ENCODE measurements around the gene GALNT16. TPM values are rescaled to one million over a fixed set of nuclear protein-coding genes. Genes with fewer than 3 reads are reported as not detected.
A peak's percentile ranks its signal among the peaks of the same experiment; 100 is the strongest.
"Not testable (repeated sequence)": the region's sequence is repeated elsewhere in the genome, so short reads cannot be mapped to it uniquely, and the experiment has no call there.

GALNT16 gene
- total and polyA plus RNA-seq, 7 donors, result 2.4 to 20.5 (median 5.3) TPM; not detected in 1

- TF ChIP-seq CTCF (IDR thresholded peaks at IDR 0.05) (no peak), EP300 (IDR thresholded peaks at IDR 0.05) (no peak), POLR2AphosphoS5 (IDR thresholded peaks at IDR 0.05) (no peak), POLR2A (IDR thresholded peaks at IDR 0.05) (no peak)
- Histone ChIP-seq H3K9me3 (no peaks in the 10 kb centered on the region), H3K27me3 (no peaks in the 10 kb centered on the region), H3K4me1 (peaks cover 0 to 23% (median 15%) of the 10 kb centered on the region in 4 donors), H3K4me3 (no peak overlapping the region), H3K36me3 (no peaks in the 10 kb centered on the region), H3K27ac (peak overlapping the region in 3 of 4 donors; percentile 11 to 55 (median 53))
- intact Hi-C loops (cut with DNase I), result no loop called here
- DNase-seq, result no peak
- WGBS, 2 donors, result 93% methylated on average over 9 of the region's 9 CpGs
Measured at GRCh38 chr14:69288956-69289705, 29.2 kb downstream of the GALNT16 start.

GRCh38 chr14:69289811-69290520 is 30.0 kb downstream of the GALNT16 start:
- intact Hi-C loops (cut with DNase I), result no loop called here
- TF ChIP-seq POLR2AphosphoS5 (IDR thresholded peaks at IDR 0.05) (peak in 1 of 4 donors; percentile 21), CTCF (IDR thresholded peaks at IDR 0.05) (no peak), POLR2A (IDR thresholded peaks at IDR 0.05) (no peak), EP300 (IDR thresholded peaks at IDR 0.05) (no peak)
- no peaks in the 10 kb centered on the region for H3K9me3 ChIP-seq
- no peak for DNase-seq
- H3K27me3 ChIP-seq, result no peaks in the 10 kb centered on the region
- H3K27ac ChIP-seq, result peak overlapping the region in 3 of 4 donors; percentile 11 to 53 (median 13)
- no peaks in the 10 kb centered on the region for H3K36me3 ChIP-seq
- WGBS, 2 donors, result 80 to 85% methylated on average over 13 of the region's 13 CpGs
- no peak overlapping the region for H3K4me3 ChIP-seq
- H3K4me1 ChIP-seq, result peaks cover 0 to 23% (median 15%) of the 10 kb centered on the region in 4 donors

GRCh38 chr14:69290881-69291280 is 30.9 kb downstream of the GALNT16 start:
- H3K4me3 ChIP-seq; intact Hi-C loops (cut with DNase I); H3K36me3 ChIP-seq; DNase-seq; H3K27me3 ChIP-seq; H3K9me3 ChIP-seq: not testable (repeated sequence)
- peaks cover 0 to 23% (median 15%) of the 10 kb centered on the region in 4 donors for H3K4me1 ChIP-seq
- WGBS, 2 donors, result 92% methylated on average over 7 of the region's 7 CpGs
- H3K27ac ChIP-seq, result peak overlapping the region in 2 of 4 donors; percentile 13 to 18

- Histone ChIP-seq H3K9me3 (no peaks in the 10 kb centered on the region), H3K27me3 (no peaks in the 10 kb centered on the region), H3K36me3 (no peaks in the 10 kb centered on the region), H3K4me1 (peaks cover 0 to 23% (median 15%) of the 10 kb centered on the region in 4 donors), H3K27ac (no peak overlapping the region), H3K4me3 (no peak overlapping the region)
- WGBS, 2 donors, result 67 to 83% methylated on average over 5 of the region's 5 CpGs
- DNase-seq, result no peak
- TF ChIP-seq POLR2AphosphoS5 (IDR thresholded peaks at IDR 0.05), result no peak
- no peak for TF ChIP-seq EP300 (IDR thresholded peaks at IDR 0.05)
- no peak for TF ChIP-seq CTCF (IDR thresholded peaks at IDR 0.05)
- no peak for TF ChIP-seq POLR2A (IDR thresholded peaks at IDR 0.05)
- intact Hi-C loops (cut with DNase I), result no loop called here
Measured at GRCh38 chr14:69291396-69291795, 31.4 kb downstream of the GALNT16 start.

- Histone ChIP-seq H3K36me3 (no peaks in the 10 kb centered on the region), H3K9me3 (no peaks in the 10 kb centered on the region), H3K27me3 (no peaks in the 10 kb centered on the region), H3K27ac (no peak overlapping the region), H3K4me1 (peaks cover 0 to 20% (median 14%) of the 10 kb centered on the region in 4 donors), H3K4me3 (no peak overlapping the region)
- 73 to 86% methylated on average over 5 of the region's 5 CpGs for WGBS, 2 donors
- intact Hi-C loops (cut with DNase I), result no loop called here
- no peak for TF ChIP-seq POLR2AphosphoS5 (IDR thresholded peaks at IDR 0.05)
- no peak for TF ChIP-seq POLR2A (IDR thresholded peaks at IDR 0.05)
- no peak for TF ChIP-seq CTCF (IDR thresholded peaks at IDR 0.05)
- no peak for TF ChIP-seq EP300 (IDR thresholded peaks at IDR 0.05)
- no peak for DNase-seq
Measured at GRCh38 chr14:69291891-69292561, 32.1 kb downstream of the GALNT16 start.
